ENCODE results near the gene ANKRD34B.

ANKRD34B gene

GRCh38 chr5:80559244-80559643 is 10.8 kb downstream of the ANKRD34B start:
- no peak for TF ChIP-seq CTCF (IDR thresholded peaks at IDR 0.05; ENCODE audit: control insufficient read depth, extremely low read depth, insufficient read depth)
- H3K4me3 ChIP-seq (ENCODE audit: low read depth, low read length): no peak overlapping the region
- no peak for DNase-seq (ENCODE audit: low read depth)

GRCh38 chr5:80555099-80555498 is 15.0 kb downstream of the ANKRD34B start:
- DNase-seq (ENCODE audit: low read depth): no peak
- no peak overlapping the region for H3K4me3 ChIP-seq (ENCODE audit: low read depth, low read length)
- TF ChIP-seq CTCF (IDR thresholded peaks at IDR 0.05; ENCODE audit: control insufficient read depth, extremely low read depth, insufficient read depth): no peak

GRCh38 chr5:80554646-80555045 is 15.4 kb downstream of the ANKRD34B start:
- DNase-seq (ENCODE audit: low read depth): no peak
- no peak for TF ChIP-seq CTCF (IDR thresholded peaks at IDR 0.05; ENCODE audit: control insufficient read depth, extremely low read depth, insufficient read depth)
- no peak overlapping the region for H3K4me3 ChIP-seq (ENCODE audit: low read depth, low read length)

GRCh38 chr5:80541392-80541791 is 28.7 kb downstream of the ANKRD34B start:
- DNase-seq (ENCODE audit: low read depth): no peak
- no peak for TF ChIP-seq CTCF (IDR thresholded peaks at IDR 0.05; ENCODE audit: control insufficient read depth, extremely low read depth, insufficient read depth)
- no peak overlapping the region for H3K4me3 ChIP-seq (ENCODE audit: low read depth, low read length)

- no peak for TF ChIP-seq CTCF (IDR thresholded peaks at IDR 0.05; ENCODE audit: control insufficient read depth, extremely low read depth, insufficient read depth)
- DNase-seq (ENCODE audit: low read depth): no peak
Measured at GRCh38 chr5:80540691-80541090, 29.4 kb downstream of the ANKRD34B start.

GRCh38 chr5:80516826-80517225 is 53.3 kb downstream of the ANKRD34B start:
- TF ChIP-seq CTCF (IDR thresholded peaks at IDR 0.05; ENCODE audit: control insufficient read depth, extremely low read depth, insufficient read depth): no peak
- no peak for DNase-seq (ENCODE audit: low read depth)
- no peak overlapping the region for H3K4me3 ChIP-seq (ENCODE audit: low read depth, low read length)

More at GRCh38 chr5:80540691-80541090, 29.4 kb downstream of the ANKRD34B start:
- H3K4me3 ChIP-seq (ENCODE audit: low read depth, low read length): no peak overlapping the region

GRCh38 chr5:80509362-80509761 is 60.7 kb downstream of the ANKRD34B start:
- H3K4me3 ChIP-seq (ENCODE audit: low read depth, low read length): no peak overlapping the region
- DNase-seq (ENCODE audit: low read depth): no peak
- no peak for TF ChIP-seq CTCF (IDR thresholded peaks at IDR 0.05; ENCODE audit: control insufficient read depth, extremely low read depth, insufficient read depth)

Data from LNCaP clone FGC (cell line).